Lung (tissue), 12 donors: ENCODE measurements around the gene FAXDC2. TPM values are rescaled to one million over a fixed set of nuclear protein-coding genes. Genes with fewer than 3 reads are reported as not detected.

Experiments
- ATAC-seq: fragments of 200-7000 bp; cut with Tn5 transposase; one replicate; pipeline ENCODE4 v1.9.1; 2020; ENCODE audit warnings: moderate number of reproducible peaks; ENCODE audit not compliant: insufficient read depth, low FRiP score
- DNase-seq, 3 donors: peaks; one replicate each; pipeline ENCODE4 v3.0.0-alpha.2; 2013 to 2017
- H3K27ac ChIP-seq, 2 donors: one replicate each; pipeline ENCODE4 v1.5.1; 2013; ENCODE audit warnings: mild to moderate bottlenecking in 2 of 2, moderate library complexity in 2 of 2, control low read depth in 1 of 2, inconsistent platforms in 1 of 2, low read depth in 1 of 2, low read length in 1 of 2
- H3K27me3 ChIP-seq, 3 donors: one replicate each; pipeline ENCODE4 v1.5.1; 2013; ENCODE audit warnings: low read length in 2 of 3; ENCODE audit not compliant: control insufficient read depth in 3 of 3, insufficient read depth in 3 of 3
- H3K36me3 ChIP-seq, 4 donors: one replicate each; pipeline ENCODE4 v1.5.1; 2013; ENCODE audit warnings: low read length in 4 of 4, mild to moderate bottlenecking in 1 of 4, moderate library complexity in 1 of 4; ENCODE audit not compliant: control insufficient read depth in 4 of 4, insufficient read depth in 4 of 4
- H3K4me1 ChIP-seq, 5 donors: one replicate each; pipeline ENCODE4 v1.5.1; 2013; ENCODE audit warnings: low read length in 5 of 5, mild to moderate bottlenecking in 2 of 5, moderate library complexity in 1 of 5; ENCODE audit not compliant: control insufficient read depth in 5 of 5, insufficient read depth in 5 of 5
- H3K4me3 ChIP-seq: one replicate; pipeline ENCODE4 v1.5.1; 2013; ENCODE audit warnings: mild to moderate bottlenecking, control low read depth, moderate library complexity
- H3K9ac ChIP-seq, 2 donors: one replicate each; pipeline ENCODE4 v1.5.1; 2013; ENCODE audit warnings: low read length in 2 of 2, control low read depth in 1 of 2; ENCODE audit not compliant: insufficient read depth in 1 of 2
- H3K9me3 ChIP-seq, 4 donors: one replicate each; pipeline ENCODE4 v1.5.1; 2013; ENCODE audit warnings: low read length in 3 of 4, mild to moderate bottlenecking in 1 of 4, moderate library complexity in 1 of 4; ENCODE audit not compliant: control insufficient read depth in 4 of 4, insufficient read depth in 3 of 4
- CTCF ChIP-seq: IDR thresholded peaks from 2 replicates; pipeline ENCODE4 v1.5.1; 2012; ENCODE audit warnings: mild to moderate bottlenecking; ENCODE audit errors: control extremely low read depth, extremely low read depth
- WGBS, 2 donors: extraction: QIAGEN DNeasy Blood & Tissue Kit; methylation state at CpG; one replicate each; pipeline ENCODE4 v1.1.7; 2013; 5-methylcytosine and 5-hydroxymethylcytosine counted together
- polyA plus RNA-seq, 2 donors: library from polyadenylated mRNA; stranded (reverse); fragments of 200-250 nt; gene quantifications; one replicate each; pipeline ENCODE4 v1.2.1, GENCODE V29; 2013
- total RNA-seq, 2 donors: library from RNA; depleted of rRNA in 1 of 2; stranded (reverse); fragments of >200 nt in 1 of 2; gene quantifications; one replicate each; pipeline ENCODE4 v1.2.1, GENCODE V29; 2014 to 2021
- donor health status: control.
- donor health status: control.
- donor health status: Bipolar disorder and iron deficiency.
- donor health status: healthy.
- donor health status: DM: yes; HTN: yes; CAD: no.

FAXDC2 gene
- total and polyA plus RNA-seq, 4 donors, result 11.1 to 37.5 (median 17.1) TPM

DNA sequence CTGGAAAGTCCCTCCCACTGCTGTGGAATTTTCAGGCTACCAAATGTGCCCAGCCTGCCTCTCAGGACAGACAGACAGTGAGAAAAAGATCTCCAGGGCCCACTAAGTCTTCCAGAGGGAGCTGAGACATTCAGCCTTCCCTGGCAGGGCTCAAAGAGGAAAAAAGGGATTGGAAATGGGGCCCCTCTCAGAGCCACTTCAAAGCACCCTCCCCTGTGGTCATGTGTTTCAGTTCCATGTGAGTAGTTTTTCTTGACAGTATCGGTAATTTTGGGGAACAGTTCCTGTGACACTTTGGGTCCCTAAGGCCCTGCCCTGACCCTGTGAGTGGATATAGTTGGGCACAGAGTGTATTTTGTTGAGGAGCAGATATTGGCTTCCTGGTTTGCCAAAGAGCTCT, 70.3 kb downstream of the FAXDC2 start:
- no peak overlapping the region for H3K9ac ChIP-seq
- WGBS, 2 donors, result 67 to 76% methylated on average over 1 of the region's 1 CpG
- H3K4me1 ChIP-seq, result peaks cover 0 to 56% (median 9%) of the 10 kb centered on the region in 5 donors
- H3K4me3 ChIP-seq, result no peak overlapping the region
- no peak for TF ChIP-seq CTCF
- no peak for ATAC-seq
- no peaks in the 10 kb centered on the region for H3K27me3 ChIP-seq
- no peaks in the 10 kb centered on the region for H3K36me3 ChIP-seq
- H3K9me3 ChIP-seq, result no peaks in the 10 kb centered on the region
- DNase-seq, result no peak
- peak overlapping the region in 1 of 2 donors; percentile 26 for H3K27ac ChIP-seq

GRCh38 chr5:154779105-154779504, 71.3 kb downstream of the FAXDC2 start:
- H3K4me1 ChIP-seq, result peaks cover 0 to 48% (median 9%) of the 10 kb centered on the region in 5 donors
- TF ChIP-seq CTCF, result no peak
- no peak overlapping the region for H3K9ac ChIP-seq
- H3K27ac ChIP-seq, result no peak overlapping the region
- ATAC-seq (no peak), DNase-seq (no peak)
- 91 to 92% methylated on average over 4 of the region's 4 CpGs for WGBS, 2 donors
- H3K27me3 ChIP-seq, result no peaks in the 10 kb centered on the region
- H3K4me3 ChIP-seq, result no peak overlapping the region
- no peaks in the 10 kb centered on the region for H3K9me3 ChIP-seq
- H3K36me3 ChIP-seq, result no peaks in the 10 kb centered on the region

- H3K4me1 ChIP-seq, result peaks cover 0 to 44% (median 9%) of the 10 kb centered on the region in 5 donors
Measured at GRCh38 chr5:154778534-154778933, 71.9 kb downstream of the FAXDC2 start.

More at GRCh38 chr5:154778534-154778933, 71.9 kb downstream of the FAXDC2 start:
- H3K27ac ChIP-seq, result no peak overlapping the region
- no peaks in the 10 kb centered on the region for H3K9me3 ChIP-seq
- WGBS, 2 donors, result 93 to 98% methylated on average over 2 of the region's 2 CpGs
- H3K4me3 ChIP-seq, result no peak overlapping the region
- no peak overlapping the region for H3K9ac ChIP-seq
- no peaks in the 10 kb centered on the region for H3K36me3 ChIP-seq
- ATAC-seq (no peak), DNase-seq (no peak)
- TF ChIP-seq CTCF, result no peak
- no peaks in the 10 kb centered on the region for H3K27me3 ChIP-seq
